HL-60 (cell line): ENCODE measurements around the gene ITPR3.

Source experiments
- DNase-seq, 2 experiments: peaks; one replicate each; pipeline ENCODE4 v3.0.0-alpha.2; 2010 to 2020; ENCODE audit warnings: low read depth in 1 of 2, low spot score in 1 of 2
- H3K27ac ChIP-seq: fragments of 250-450 bp; sonication (Bioruptor Pico); replicated peaks from 2 replicates; pipeline ENCODE4 v1.5.1; 2020; ENCODE audit warnings: mild to moderate bottlenecking, moderate library complexity
- H3K27me3 ChIP-seq: fragments of 250-450 bp; sonication (Bioruptor Pico); 2 replicates; pipeline ENCODE4 v1.5.1; 2021; ENCODE audit warnings: mild to moderate bottlenecking, moderate library complexity; ENCODE audit not compliant: insufficient read depth, poor library complexity, severe bottlenecking
- H3K4me3 ChIP-seq: replicated peaks from 2 replicates; pipeline ENCODE4 v1.5.1; 2011; ENCODE audit warnings: mild to moderate bottlenecking, control low read depth, low read length; ENCODE audit not compliant: insufficient read depth
- CTCF ChIP-seq: IDR thresholded peaks from one replicate; pipeline ENCODE4 v1.5.1; 2011; ENCODE audit warnings: low read length, control low read depth, inconsistent platforms; ENCODE audit not compliant: insufficient read depth
- GABPA ChIP-seq: IDR thresholded peaks from 2 replicates; pipeline ENCODE4 v1.6.1; 2012; ENCODE audit warnings: low read depth
- POLR2AphosphoS5 ChIP-seq: IDR thresholded peaks from 2 replicates; pipeline ENCODE4 v1.6.1; 2012; ENCODE audit warnings: low read depth
- REST ChIP-seq: IDR thresholded peaks from 2 replicates; pipeline ENCODE4 v1.6.1; 2012; ENCODE audit warnings: low read depth; ENCODE audit not compliant: insufficient replicate concordance
- SPI1 ChIP-seq: IDR thresholded peaks from 2 replicates; pipeline ENCODE4 v1.6.1; 2012; ENCODE audit warnings: low read depth, mild to moderate bottlenecking, borderline replicate concordance

ITPR3 gene

GRCh38 chr6:33641144-33641543 is 20.0 kb downstream of the ITPR3 start:
- no peak for DNase-seq
- TF ChIP-seq SPI1 (no peak), CTCF (no peak), GABPA (no peak), REST (no peak), POLR2AphosphoS5 (no peak)
- Histone ChIP-seq H3K4me3 (no peak overlapping the region), H3K27ac (no peak overlapping the region), H3K27me3 (peaks cover 10% of the 10 kb centered on the region)

GRCh38 chr6:33641602-33642001 is 20.5 kb downstream of the ITPR3 start:
- Histone ChIP-seq H3K27me3 (peaks cover 7% of the 10 kb centered on the region), H3K27ac (no peak overlapping the region), H3K4me3 (no peak overlapping the region)
- no peak for DNase-seq
- TF ChIP-seq SPI1 (no peak), GABPA (no peak), REST (no peak), POLR2AphosphoS5 (no peak), CTCF (no peak)

- Histone ChIP-seq H3K27me3 (peaks cover 7% of the 10 kb centered on the region), H3K4me3 (no peak overlapping the region), H3K27ac (no peak overlapping the region)
- DNase-seq: no peak
- TF ChIP-seq POLR2AphosphoS5: no peak
Observed at GRCh38 chr6:33642897-33643296, 21.8 kb downstream of the ITPR3 start.

GRCh38 chr6:33651403-33651802 is 30.3 kb downstream of the ITPR3 start:
- DNase-seq: no peak
- Histone ChIP-seq H3K27me3 (no peaks in the 10 kb centered on the region), H3K4me3 (no peak overlapping the region), H3K27ac (no peak overlapping the region)
- TF ChIP-seq POLR2AphosphoS5 (no peak), SPI1 (no peak), REST (no peak), CTCF (no peak), GABPA (no peak)
